GM21723 (cell line): ENCODE results near the gene THOC1.

ENCODE experiments used
- ATAC-seq: cut with Tn5 transposase; IDR thresholded peaks from one replicate; pipeline ENCODE4 v1.9.1; 2021; ENCODE audit warnings: mild to moderate bottlenecking, moderate library complexity; ENCODE audit not compliant: unreplicated experiment

The THOC1 gene

GRCh38 chr18:275486-275885, 7.6 kb upstream of the THOC1 start:
- ATAC-seq, result no peak

DNA sequence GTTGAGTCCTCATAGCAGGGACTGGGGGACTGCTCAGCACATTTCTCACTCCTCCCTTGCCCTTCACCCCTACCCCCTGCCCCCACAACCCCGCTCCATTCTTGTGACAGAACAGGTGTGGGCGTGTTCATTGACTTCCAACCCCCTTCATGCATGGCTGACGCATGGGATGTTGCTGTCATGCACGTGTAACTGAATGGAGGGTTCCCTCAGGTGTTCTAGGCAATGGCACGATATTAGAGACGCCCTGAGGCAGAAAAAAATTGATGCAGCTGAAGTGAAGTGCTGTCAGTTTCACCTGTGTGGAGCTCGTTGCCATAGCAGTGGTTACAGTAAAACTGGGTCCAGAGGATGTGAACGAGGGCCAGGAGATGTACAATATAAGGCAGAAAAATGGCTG, 6.5 kb upstream of the THOC1 start:
- ATAC-seq, result no peak

- ATAC-seq, result no peak
Observed at GRCh38 chr18:273525-273924, 5.7 kb upstream of the THOC1 start.

GRCh38 chr18:272650-273049, 4.8 kb upstream of the THOC1 start:
- no peak for ATAC-seq

GRCh38 chr18:269480-270095, 1.7 kb upstream of the THOC1 start:
- ATAC-seq, result no peak

GRCh38 chr18:267380-267687, 513 bp downstream of the THOC1 start:
- ATAC-seq, result no peak

GRCh38 chr18:261398-262073, 6.3 kb downstream of the THOC1 start:
- ATAC-seq, result no peak

DNA sequence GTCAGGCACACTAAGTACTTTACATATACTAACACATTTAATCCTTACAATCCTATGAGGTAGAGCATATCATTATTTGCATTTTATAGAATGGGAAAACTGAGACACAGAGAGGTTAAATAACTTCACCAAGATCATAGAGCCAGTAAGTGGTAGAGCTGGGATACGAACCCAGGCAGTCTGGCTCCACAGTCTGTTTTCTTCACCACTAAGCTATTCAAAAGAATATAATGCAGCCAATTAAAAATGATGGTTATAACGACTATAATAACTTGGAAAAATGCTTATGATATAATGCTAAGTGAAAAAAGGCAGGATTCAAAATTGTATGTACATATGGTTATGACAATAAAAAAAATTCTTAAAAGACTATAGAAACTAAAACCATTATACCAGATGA, 7.3 kb downstream of the THOC1 start:
- no peak for ATAC-seq

GRCh38 chr18:255171-255570, 12.7 kb downstream of the THOC1 start:
- ATAC-seq, result no peak

DNA sequence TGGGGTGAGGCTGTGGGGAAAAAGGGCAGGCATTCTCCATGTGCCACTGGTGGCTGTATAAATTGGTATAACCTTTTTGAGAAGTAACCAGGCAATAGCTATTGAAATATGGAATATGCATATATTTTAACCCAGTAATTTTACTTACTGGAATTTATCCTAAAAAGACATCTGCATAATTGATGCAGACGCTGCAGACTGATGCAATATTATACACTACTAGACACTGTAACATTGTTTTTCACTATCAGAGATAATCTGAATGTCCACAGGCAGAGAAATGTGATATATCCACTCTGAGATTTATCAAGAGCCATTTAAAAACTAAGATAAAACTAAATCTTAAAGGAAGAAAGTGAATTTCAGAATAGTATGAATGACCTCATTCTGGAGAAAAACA, 14.7 kb downstream of the THOC1 start:
- ATAC-seq, result no peak

DNA sequence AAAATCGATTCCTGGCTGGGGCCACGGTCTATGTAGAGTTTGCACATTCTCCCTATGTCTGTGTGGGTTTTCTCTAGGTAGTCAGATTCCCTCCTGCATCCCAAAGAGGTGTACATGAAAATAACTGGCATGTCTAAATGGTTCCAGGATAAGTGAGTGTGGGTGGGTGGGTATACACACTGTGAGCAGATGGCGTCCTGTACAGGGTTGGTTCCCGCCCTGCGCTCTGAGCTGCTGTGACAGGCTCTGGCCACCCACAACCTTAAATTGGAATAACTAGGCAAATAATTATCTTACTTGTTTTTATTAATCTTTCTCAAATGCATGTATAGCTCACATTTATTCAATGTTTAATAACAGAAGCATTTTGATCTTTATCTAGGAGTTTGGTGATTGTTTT, 16.3 kb downstream of the THOC1 start:
- ATAC-seq, result no peak

DNA sequence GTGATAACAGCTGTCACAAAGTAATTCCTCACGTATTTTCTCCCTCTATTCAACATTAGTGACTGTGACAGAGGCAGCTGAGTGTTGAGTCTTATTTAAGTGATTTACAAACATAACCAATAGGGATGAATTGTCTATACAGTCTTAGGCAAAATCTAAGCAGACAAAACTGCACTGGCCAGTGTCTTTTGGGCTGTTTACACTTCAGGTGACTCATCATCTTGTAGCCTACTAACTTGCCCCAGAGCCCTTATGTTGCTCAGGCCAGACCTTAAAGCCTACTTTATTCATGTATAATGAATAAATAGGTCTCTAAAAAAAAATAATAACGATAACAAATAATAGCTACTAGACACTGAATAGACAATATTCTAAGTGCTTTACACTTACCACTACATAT, 17.2 kb downstream of the THOC1 start:
- no peak for ATAC-seq

DNA sequence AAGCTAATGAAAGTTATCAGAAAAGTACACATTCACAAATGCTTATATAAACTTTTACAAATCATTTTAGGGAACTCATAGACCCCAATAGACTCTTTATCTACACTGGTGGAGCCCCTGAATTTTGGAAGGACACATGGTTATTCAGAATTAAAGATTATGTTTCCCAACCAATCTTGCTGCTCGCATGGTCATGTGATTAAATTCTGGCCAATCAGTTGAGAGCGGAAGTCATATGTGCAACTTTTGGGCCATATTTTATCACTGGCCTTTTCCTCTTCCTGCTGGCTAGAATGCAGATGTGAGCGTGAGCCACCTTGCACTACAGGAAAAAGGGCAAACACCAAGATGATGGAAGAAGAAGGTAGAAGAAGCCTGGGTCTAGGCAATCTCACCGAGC, 19.8 kb downstream of the THOC1 start:
- no peak for ATAC-seq

DNA sequence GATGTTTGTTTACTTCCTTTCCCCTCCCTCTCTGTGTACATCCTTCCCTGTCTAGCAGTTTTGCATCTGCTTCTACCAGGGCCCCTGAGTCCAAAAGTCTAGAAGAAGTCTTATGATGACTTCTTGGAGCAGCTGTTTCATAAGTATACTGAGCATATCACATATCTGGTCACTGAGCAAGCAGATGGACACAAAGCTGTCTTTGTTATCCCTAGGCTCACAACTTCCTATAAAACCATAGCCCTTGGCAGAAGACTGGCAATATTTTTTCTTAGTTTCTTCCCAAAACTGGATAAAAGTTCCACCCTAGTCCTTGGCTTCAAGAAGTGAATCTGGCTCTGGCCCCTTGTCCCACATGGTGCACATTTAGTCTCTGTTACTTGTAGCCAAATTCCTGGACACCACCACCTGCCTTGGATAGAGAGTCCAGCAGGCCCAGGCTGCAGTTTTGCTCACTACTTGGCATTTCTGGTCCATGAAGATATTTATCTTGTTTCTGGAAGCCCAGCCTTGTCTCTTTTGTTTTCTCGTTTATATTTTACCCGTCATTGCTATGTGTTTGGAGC, 22.5 kb downstream of the THOC1 start:
- no peak for ATAC-seq

DNA sequence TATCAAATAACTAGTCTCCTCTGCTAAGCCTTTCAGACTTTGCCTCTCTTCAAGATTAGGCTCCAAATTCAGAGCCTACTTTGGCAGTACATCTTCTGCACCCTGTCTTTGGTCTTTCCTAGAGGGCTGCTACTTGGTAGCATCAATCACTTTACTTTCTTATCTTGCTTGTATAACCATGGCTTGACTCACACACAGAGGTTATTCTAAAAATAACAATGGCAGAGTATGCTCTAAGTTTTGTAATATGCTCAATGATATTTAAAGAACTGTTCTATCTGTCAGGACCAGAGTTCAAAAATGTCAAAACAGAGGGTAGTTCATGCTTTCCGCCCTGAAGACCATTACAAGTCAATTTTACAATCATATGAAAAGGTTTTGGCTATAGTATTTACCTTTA, 27.7 kb downstream of the THOC1 start:
- no peak for ATAC-seq

DNA sequence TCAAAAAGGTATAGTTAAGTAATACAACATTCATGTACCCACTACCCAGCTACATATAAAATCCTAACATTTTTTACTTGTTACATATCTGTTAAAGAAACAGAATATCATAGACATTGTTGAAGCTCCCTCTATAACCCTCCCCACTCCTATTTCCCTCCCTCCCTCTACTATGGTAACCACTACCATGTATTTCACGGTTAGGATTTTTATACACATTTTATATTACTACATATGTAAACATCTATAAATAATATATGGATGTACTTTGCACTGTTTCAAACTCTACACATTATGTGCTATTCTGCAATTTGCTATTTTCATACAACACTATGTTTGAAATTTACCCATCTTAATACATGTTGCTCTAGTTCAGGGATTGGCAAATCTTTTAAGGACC, 36.3 kb downstream of the THOC1 start:
- no peak for ATAC-seq

DNA sequence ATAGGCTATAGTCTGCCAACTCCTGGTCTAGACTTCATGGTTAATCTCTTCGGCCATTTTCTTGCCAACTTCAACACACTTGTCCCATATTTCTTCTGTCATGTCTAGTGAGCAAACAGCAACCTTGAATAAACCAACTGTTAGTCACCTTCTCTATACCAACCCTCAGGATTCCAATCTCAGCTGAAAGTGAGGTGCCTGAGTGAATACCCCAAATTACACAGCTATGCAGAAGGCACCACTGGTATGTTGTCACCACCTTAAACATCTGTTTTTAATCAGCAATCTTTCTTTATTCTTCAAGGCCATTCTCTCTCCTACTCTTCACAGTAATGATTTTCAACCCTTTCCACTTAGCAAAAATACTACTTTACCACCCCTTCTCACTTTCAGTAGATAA, 39.3 kb downstream of the THOC1 start:
- ATAC-seq, result no peak

DNA sequence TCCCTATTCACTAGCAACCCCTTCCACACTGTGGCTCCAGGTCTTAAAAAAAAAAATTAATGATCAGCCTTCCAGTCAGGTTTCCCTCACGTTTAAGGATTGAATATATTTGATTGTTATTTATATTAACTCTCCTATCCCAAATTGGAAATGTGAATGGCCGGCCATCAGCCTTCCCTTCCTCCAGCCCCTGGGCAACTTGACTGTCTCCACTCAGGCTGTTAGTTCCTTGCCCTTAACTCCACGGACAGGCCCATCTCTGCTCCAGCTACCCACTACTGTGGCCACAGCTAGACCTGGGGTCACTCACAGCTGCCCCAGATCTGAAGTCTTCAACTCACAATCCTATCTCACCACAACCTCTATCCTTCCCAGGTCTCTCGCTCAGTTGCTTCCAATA, 39.9 kb downstream of the THOC1 start:
- ATAC-seq, result no peak

- no peak for ATAC-seq
Observed at GRCh38 chr18:227374-227773, 40.5 kb downstream of the THOC1 start.

- ATAC-seq, result no peak
Observed at GRCh38 chr18:225745-226144, 42.1 kb downstream of the THOC1 start.

- no peak for ATAC-seq
Observed at GRCh38 chr18:220708-221107, 47.1 kb downstream of the THOC1 start.

DNA sequence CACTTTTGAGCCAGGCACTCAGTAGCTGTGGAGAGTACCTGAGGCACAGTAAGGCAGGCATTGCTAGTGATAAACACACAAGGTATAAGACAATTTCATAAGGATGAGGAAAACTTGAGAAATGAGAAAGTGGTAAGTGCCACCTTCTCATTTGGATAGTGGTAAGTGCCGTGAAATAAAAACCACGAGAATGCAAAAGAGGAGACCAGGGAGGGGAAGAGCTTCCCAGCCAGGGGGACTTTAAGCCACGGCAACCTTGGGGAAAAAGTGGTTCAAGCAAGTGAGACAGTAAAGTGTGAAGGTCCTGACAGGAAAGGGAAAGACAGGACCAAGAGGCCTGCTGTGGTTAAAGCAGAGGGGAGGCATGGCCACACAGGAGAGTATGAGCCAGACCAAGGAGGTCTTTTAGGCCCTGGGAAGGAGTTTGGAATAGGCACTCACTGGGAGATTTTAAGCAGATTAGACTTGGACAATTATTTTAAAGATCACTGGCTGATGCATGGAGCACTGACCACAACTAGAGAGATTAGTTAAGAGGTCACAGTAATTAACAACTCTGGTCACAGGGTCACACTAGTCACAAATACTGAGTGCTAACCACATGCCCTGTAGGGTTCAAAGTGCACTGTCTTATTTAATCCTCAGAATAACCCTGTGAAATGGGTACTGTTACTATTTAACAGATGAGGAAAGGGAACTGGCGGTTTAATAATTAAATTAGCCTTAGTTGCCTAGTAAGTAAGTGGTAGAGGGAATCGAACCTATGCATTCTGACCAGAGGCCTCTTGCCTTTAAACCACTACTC, 50.1 kb downstream of the THOC1 start:
- no peak for ATAC-seq
